Left lobe of liver (tissue), 2 donors: ENCODE measurements around the gene TNFSF4. TPM values are rescaled to one million over a fixed set of nuclear protein-coding genes. Genes with fewer than 3 reads are reported as not detected.
"Not testable (repeated sequence)": the region's sequence is repeated elsewhere in the genome, so short reads cannot be mapped to it uniquely, and the experiment has no call there.

Experiments used
- ATAC-seq: fragments of 200-7000 bp; cut with Tn5 transposase; one replicate; pipeline ENCODE4 v1.9.1; 2020; ENCODE audit warnings: mild to moderate bottlenecking, moderate library complexity
- DNase-seq: peaks from one replicate; pipeline ENCODE4 v3.0.0-alpha.2; 2020; ENCODE audit warnings: low spot score
- total RNA-seq: library from RNA; stranded (reverse); gene quantifications from one replicate; pipeline ENCODE4 v1.2.1, GENCODE V29; 2021
- donor health status: DM: no; HTN: no; CAD: no; lungs with moderate emphysema.
- donor health status: DM: no; HTN: yes; CAD: no.

The TNFSF4 gene
- total RNA-seq, 1 donor from 2014 or later: 0.58 TPM

- ATAC-seq (no peak), DNase-seq (no peak)
These were observed 38.2 kb downstream of the TNFSF4 start for GRCh38 chr1:173168941-173169340.

- ATAC-seq (no peak), DNase-seq (no peak)
These were observed 42.4 kb downstream of the TNFSF4 start for GRCh38 chr1:173164686-173165085.

GRCh38 chr1:173164178-173164577 is 43.0 kb downstream of the TNFSF4 start:
- ATAC-seq (no peak), DNase-seq (no peak)

GRCh38 chr1:173163222-173163621 is 43.9 kb downstream of the TNFSF4 start:
- ATAC-seq (no peak), DNase-seq (no peak)

GRCh38 chr1:173162601-173163000 is 44.5 kb downstream of the TNFSF4 start:
- DNase-seq (no peak), ATAC-seq (no peak)

- DNase-seq: no peak
- no peak for ATAC-seq
These were observed 45.5 kb downstream of the TNFSF4 start for GRCh38 chr1:173161510-173162221.

- DNase-seq, ATAC-seq: not testable (repeated sequence)
These were observed 53.2 kb downstream of the TNFSF4 start for GRCh38 chr1:173153964-173154363.

- DNase-seq (no peak), ATAC-seq (no peak)
These were observed 53.6 kb downstream of the TNFSF4 start for GRCh38 chr1:173153503-173153902.

GRCh38 chr1:173152598-173152997 is 54.5 kb downstream of the TNFSF4 start:
- DNase-seq (no peak), ATAC-seq (no peak)

- DNase-seq (no peak), ATAC-seq (no peak)
These were observed 56.3 kb downstream of the TNFSF4 start for GRCh38 chr1:173150795-173151194.

GRCh38 chr1:173149887-173150286 is 57.2 kb downstream of the TNFSF4 start:
- ATAC-seq: peak; percentile 56
- no peak for DNase-seq

GRCh38 chr1:173148971-173149370 is 58.2 kb downstream of the TNFSF4 start:
- no peak for ATAC-seq
- no peak for DNase-seq

GRCh38 chr1:173148545-173148944 is 58.6 kb downstream of the TNFSF4 start:
- ATAC-seq (no peak), DNase-seq (no peak)

- ATAC-seq (no peak), DNase-seq (no peak)
These were observed 66.4 kb downstream of the TNFSF4 start for GRCh38 chr1:173140733-173141132.

GRCh38 chr1:173139706-173140105 is 67.4 kb downstream of the TNFSF4 start:
- no peak for ATAC-seq
- no peak for DNase-seq

- DNase-seq (no peak), ATAC-seq (no peak)
These were observed 69.9 kb downstream of the TNFSF4 start for GRCh38 chr1:173137107-173137706.

- ATAC-seq (no peak), DNase-seq (no peak)
These were observed 72.3 kb downstream of the TNFSF4 start for GRCh38 chr1:173134800-173135199.

GRCh38 chr1:173134029-173134428 is 73.1 kb downstream of the TNFSF4 start:
- DNase-seq (no peak), ATAC-seq (no peak)

Other genes with a start within 250 kb of the TNFSF4 start
- 0.08 TPM for gene TNFSF18, start 156.4 kb downstream of the TNFSF4 start, total RNA-seq